HG02610 (cell line): ENCODE data around the gene DYNLT1.
"Not testable (repeated sequence)": the region's sequence is repeated elsewhere in the genome, so short reads cannot be mapped to it uniquely, and the experiment has no call there.

Experiments
- ATAC-seq: cut with Tn5 transposase; IDR thresholded peaks from one replicate; pipeline ENCODE4 v1.9.1; 2021; ENCODE audit warnings: mild to moderate bottlenecking, moderate library complexity; ENCODE audit not compliant: unreplicated experiment

The DYNLT1 gene

DNA sequence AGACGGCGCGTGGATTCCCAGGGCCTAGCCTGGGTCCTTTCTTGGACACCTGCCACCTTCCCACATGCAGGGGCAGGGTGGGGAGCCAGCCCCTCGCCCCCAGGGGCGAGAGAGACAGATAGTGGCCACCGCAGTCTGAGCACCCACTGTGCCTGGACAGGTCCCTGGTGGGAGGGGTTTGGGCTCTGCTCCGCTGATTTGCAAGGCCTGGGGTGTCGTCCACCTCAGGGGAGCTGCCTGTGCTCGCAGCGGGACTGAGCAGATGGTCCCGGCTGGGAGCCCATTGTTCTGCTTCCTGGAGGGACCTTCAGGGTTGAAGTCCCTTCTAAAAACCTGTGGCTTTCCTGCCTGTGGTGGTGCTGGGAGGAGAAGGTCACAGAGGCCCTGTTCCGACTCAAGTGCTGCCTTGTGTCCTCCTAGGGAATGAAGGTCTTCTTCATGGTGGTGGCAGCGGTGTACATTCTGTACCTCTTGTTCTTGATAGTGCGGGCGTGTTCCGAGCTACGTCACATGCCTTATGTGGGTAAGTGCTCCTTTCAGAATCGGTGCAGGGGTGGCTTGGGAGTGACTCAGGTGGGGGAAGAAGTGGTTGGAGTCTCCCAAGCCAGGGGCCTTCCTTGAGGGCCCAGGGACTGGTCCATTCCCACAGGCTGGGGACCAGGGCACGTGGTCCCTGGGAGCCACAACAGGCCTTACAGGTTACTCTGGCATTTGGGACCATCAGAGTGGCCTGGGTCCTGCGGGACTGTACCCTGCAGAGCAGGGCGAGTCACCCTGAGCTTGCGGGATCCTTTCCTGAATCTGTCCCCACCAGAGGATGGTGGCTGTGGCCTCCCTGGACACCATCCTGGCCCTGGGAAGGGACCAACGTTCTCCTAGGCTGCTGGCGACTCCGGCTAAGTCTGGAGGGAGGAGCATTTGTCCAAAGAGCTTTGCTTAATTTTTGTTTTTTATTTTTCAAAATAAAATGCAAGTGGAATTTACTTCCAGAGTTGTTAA lies 19.6 kb downstream of the DYNLT1 start:
- no peak for ATAC-seq

DNA sequence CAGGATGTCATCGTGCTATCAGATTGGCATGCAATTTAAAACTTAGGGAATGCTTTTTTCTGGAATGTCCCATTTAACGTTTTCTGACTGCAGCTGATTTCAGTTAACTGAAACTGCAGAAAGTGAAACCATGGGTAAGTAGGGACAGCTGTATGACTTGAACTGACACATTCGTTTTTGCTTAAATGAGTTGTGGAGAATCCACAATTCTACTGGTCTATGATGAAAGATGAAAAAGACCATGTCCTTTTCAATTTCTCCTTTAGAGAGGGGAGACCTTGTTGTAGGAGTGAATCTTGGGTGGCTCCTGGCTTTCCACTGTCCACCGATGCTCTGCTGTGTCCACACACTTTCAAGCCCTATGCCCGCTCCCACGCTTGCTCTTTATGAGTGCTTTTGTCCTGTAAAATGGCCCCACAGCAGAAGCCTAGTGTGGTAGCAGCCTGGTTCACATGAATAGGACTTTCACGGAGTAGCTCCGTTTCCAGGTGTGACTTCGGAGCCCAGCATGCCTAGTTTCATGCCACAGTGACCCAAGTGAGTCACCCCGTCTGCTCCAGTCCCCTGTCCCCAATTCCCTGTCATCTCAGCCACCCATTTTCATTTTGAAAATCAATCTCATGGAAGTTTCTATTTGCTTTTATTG lies 21.9 kb downstream of the DYNLT1 start:
- no peak for ATAC-seq

GRCh38 chr6:158621694-158622544 lies 22.6 kb downstream of the DYNLT1 start:
- ATAC-seq, result no peak

DNA sequence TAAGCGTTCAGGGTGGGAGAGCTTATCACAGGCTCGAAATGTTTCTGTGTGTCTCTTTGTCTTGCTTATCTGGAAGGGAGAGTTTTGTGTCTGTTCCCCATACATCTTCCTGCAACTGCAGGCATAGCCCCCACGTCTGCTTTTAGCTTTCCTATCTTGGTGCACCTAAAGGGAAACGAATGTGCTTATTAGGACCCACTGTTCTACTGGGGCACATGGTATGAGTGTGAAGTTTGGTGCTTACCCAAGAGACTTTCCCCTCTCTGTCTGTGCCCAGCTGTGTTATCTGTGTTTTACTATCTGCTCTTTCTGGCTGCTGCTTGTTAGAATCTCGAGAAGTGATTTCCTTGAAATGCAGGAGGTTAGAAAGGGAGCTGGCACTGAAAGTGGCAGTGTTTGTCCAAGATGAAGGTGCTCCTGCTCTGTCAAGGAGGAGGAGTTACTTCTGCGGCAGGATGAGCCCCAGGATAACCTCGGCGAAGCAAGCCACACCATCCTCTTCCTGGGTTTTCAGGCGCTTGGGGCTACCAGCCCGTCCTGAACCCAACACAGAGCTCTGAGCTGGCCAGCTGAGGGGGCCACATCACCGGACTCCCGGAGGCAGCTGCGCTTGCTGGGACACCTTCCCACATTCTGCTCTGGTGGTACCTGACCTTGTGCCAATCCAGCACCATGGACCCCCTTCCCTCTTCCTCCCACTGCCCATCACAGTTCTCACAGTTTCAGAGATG lies 23.4 kb downstream of the DYNLT1 start:
- ATAC-seq, result no peak

DNA sequence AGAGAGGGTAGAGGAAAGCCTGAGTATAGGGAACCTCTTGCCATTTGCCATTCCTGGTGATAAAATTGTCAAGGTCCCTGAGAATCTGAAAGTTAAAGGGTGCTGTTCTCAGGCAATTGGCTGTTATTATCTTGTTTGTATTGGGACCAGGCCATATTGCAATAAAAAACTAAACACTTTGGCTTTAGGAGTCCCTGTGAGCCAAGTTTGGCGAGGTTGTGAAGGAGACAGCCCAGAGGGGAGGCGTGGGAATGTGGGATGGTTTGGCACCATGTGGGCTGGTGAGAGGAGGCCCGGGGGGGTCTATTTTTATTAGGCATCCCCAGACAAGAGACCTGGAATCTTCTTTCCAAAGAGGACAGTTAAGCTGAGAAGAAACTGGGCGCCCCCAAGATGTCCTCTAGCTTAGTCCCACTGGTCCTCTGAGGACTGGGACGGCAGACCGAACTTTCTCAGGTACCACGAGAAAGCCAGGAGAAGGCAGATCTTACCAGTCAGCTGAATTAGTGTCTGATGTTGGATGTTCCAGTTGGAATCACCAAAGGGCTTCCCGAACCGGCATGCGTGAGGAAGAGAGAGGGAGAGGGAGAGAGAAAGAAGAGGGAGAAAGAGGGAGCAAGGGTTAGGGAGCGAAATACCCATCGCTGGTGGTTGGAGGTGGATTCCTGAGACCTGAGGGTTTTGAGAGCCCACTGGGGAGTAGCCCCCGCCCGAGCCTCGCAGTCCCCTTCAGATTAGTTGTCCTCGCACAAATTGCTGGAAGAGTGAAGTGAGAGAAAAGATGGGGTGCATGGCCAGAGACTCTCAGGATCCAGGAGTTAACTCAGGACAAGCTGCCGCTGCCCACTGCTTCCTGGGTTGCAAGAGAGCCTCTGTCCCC lies 24.4 kb downstream of the DYNLT1 start:
- no peak for ATAC-seq

DNA sequence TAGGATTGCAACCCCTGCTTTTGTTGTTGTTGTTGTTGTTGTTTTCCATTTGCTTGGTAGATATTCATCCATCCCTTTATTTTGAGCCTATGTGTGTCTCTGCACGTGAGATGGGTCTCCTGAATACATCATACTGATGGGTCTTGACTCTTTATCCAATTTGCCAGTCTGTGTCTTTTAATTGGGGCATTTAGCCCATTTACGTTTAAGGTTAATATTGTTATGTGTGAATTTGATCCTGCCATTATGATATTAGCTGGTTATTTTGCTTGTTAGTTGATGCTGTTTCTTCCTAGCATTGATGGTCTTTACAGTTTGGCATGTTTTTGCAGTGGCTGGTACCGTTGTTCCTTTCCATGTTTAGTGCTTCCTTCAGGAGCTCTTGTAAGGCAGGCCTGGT lies 26.3 kb downstream of the DYNLT1 start:
- not testable (repeated sequence) for ATAC-seq

DNA sequence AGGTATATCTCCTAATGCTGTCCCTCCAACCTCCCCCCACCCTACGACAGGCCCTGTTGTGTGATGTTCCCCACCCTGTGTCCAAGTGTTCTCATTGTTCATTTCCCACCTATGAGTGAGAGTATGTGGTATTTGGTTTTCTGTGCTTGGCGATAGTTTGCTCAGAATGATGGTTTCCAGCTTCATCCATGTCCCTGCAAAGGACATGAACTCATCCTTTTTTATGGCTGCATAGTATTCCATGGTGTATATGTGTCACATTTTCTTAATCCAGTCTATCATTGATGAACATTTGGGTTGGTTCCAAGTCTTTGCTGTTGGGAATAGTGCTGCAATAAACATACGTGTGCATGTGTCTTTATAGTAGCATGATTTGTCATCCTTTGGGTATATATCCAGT lies 29.9 kb downstream of the DYNLT1 start:
- ATAC-seq, result not testable (repeated sequence)

DNA sequence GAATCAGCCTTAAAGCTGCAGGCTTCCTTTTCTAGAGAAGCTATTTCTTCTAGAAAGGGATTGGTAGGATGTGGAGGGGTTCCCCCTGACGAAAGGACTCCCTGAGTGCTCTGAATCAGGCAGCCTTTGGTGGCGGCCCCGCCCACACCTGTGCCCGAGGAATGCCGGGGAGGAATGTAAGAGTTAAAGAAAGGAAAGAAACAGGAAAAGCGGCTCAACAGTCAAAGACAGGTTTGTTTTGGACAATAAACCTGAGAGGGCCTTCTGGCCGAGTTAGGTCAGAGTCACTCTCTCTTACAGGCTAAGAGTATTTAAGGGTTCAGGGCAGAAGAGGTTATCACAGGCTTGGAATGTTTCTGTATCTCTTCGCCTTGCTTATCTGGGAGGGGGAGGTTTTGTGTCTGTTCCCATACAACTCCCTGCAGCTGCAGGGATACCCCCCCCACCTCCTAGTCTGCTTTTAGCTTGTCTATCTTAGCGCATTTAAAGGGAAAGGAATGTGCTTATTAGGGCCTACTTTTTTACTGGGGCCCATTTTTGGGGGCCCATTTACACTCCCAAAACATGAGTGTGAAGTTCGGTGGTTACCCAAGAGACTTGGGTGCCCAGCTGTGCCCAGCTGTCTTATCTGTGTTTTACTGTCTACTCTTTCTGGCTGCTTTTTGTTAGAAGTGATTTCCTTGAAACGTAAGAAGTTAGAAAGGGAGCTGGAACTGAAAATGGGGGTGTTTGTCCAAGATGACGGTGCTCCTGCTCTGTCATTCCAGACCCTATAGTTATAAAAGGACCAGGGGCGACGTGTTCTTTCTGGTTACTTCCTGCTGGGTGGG lies 32.8 kb downstream of the DYNLT1 start:
- ATAC-seq, result no peak

- ATAC-seq, result no peak
Measured at GRCh38 chr6:158611039-158611438, 33.5 kb downstream of the DYNLT1 start.

- no peak for ATAC-seq
Measured at GRCh38 chr6:158610319-158610968, 34.1 kb downstream of the DYNLT1 start.

DNA sequence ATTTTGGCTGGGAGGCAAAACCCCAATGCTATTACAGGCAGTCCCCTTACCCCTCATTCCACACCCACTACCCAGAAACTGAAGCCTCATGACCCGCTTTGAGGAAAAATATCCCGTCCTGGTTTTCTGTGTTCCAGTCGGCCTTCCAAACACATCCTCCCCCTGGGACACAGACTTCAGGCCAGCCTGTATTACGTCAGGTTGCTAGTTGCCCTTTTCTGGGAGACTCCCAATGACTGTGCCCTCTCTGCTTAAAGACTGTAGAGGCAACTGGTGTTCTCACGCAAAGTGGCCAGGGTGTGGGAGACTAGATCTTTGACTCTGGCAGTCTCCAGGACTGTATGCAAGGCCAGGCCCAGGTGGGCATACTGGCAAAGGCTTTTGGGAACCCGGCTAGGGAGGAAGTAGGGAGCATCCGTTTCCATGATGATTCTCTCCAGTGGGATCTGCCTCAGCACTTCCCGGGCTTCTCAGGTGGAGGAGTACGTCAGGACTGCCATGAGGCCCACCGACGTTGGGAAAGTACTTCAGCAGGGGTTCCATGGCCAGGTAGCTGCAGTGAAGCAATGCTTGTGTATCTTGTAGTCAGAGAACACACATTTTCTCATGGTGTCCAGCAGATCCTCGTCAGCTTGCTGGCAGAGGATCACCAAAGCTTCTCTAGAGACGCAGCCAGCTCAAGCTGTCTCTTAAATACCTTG lies 34.9 kb downstream of the DYNLT1 start:
- ATAC-seq, result no peak

- no peak for ATAC-seq
Measured at GRCh38 chr6:158608221-158608620, 36.3 kb downstream of the DYNLT1 start.

- no peak for ATAC-seq
Measured at GRCh38 chr6:158607411-158608170, 37.0 kb downstream of the DYNLT1 start.

GRCh38 chr6:158606935-158607334 lies 37.6 kb downstream of the DYNLT1 start:
- ATAC-seq, result no peak

DNA sequence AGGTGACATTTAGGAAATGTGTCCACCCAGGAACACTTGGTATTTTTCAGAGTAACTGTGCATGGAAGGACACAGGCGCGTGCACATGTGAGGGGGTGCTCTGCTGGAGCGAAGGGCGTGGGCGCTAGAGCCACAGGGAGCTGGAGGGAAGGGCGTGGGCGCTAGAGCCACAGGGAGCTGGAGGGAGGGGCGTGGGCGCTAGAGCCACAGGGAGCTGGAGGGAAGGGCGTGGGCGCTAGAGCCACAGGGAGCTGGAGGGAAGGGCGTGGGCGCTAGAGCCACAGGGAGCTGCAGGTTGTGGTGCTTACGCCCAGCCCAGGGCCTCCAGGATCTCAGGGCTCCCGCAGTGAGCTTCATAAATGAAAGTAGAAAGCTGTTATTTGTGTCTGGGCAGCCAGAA lies 38.5 kb downstream of the DYNLT1 start:
- not testable (repeated sequence) for ATAC-seq

DNA sequence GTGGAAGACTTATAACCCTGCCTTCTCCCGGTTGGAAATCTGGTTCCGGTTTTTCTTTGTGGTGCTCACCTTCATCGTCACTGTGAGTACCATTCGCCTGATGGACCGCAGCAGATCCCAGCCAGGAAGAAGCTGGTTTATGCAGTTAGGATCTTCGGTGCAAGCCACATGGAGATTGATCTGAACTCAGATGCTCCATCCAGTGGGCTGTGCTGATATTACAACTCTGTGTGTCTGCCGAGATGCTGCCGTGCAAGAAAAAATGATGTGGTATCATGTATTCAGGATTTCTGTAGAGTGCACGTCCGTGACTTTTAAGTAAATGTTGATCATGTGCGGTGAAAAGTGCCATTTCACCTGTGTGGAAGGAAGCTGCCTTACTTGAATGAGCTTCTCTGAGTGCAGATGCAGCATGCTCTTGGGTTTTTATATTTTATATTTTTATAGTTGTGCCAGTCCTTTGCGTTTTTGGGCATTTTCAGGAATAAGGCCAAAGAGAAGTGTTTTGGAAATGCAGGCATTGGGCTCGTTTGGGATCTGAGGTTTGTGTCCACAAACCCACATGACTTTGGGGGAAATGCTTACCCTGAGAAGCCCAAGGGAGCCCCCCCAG lies 39.2 kb downstream of the DYNLT1 start:
- no peak for ATAC-seq
